Activated CD8-positive, alpha-beta memory T cell treated with anti-CD3 and anti-CD28 coated beads, Interleukin-2, amount 50 U/mL, for 4 hours (primary cell): ENCODE data around the gene C19orf85.
A peak's percentile ranks its signal among the peaks of the same experiment; 100 is the strongest.
"Not testable (repeated sequence)": the region's sequence is repeated elsewhere in the genome, so short reads cannot be mapped to it uniquely, and the experiment has no call there.

Source experiments
- DNase-seq: peaks from one replicate; pipeline ENCODE4 v3.0.0-alpha.2; 2020

Gene C19orf85

DNA sequence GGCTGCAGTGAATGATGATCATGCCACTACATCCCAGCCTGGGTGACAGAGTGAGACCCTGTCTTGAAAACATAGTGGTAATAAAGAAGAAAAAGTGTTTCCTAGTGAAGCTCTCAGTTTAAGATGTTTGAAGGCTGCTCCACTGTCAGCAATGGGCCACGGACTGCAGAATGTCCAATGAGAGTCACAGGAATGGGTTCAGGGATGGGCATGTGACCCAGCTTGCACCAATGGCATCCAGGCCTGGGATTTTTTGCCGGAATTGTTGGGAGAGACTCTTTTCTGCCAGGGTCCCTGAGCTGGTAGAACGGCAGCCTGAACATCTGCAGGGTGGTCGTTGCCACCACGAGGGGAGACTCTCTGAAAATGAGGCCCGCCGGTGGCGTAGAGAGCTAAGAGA lies 27.7 kb downstream of the C19orf85 start:
- no peak for DNase-seq

DNA sequence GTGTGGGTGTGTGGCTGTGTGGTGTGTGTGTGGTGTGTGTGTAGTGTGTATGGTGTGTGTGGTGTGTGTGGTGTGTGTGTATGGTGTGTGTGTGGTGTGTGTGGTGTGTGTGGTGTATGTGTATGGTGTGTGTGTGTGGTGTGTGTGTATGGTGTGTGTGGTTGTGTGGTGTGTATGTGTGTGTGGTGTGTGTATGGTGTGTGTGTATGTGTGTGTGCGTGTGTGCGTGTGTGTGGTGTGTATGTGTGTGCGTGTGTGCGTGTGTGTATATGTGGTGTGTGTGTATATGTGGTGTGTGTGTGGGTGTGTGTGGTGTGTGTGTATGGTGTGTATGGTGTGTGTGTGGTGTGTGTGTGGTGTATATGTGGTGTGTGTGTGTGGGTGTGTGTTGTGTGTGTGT lies 29.5 kb downstream of the C19orf85 start:
- DNase-seq = no peak

- no peak for DNase-seq
Measured at GRCh38 chr19:55434356-55434919, 30.1 kb downstream of the C19orf85 start.

DNA sequence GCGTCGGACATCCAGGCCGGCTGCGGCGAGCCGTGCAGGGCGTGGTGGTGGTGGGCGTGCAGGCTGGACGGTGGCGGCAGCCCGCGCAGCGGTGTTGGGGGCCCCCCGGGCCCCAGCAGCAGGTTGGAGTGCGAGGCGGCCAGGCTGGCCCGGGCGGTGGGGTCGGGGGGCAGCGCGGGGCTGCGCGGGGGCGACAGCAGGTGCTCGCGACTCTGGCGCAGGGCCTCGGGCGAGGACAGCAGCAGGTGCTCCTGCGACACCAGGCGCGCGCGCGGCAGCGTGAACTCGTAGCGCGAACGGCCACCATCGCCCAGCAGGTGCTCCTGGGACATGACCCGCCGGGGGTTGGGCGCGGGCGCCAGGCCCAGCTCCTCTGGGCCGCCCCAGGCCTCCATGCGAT lies 31.3 kb downstream of the C19orf85 start:
- DNase-seq = no peak

GRCh38 chr19:55432241-55432959 lies 32.2 kb downstream of the C19orf85 start:
- DNase-seq = no peak

GRCh38 chr19:55431183-55431582 lies 33.4 kb downstream of the C19orf85 start:
- DNase-seq = no peak

GRCh38 chr19:55426042-55426441 lies 38.5 kb downstream of the C19orf85 start:
- no peak for DNase-seq

DNA sequence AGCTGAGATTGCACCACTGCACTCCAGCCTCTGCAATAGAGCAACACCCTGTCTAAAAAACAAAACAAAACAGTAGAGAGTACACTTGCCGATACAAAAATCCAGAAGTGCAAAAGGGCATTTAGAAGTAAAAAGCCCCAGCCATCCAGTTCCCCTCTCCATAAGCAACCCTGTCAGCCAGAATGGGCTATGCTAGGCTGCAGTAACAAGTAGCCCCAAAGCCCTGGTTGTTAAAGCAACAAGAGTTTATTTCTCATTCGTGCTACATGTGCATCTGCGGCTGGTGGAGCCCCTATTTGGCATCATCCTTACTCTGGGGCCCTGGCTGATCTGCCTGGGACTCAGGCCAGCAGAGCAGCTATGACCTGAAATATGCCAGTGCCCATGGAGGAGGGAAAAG lies 40.0 kb downstream of the C19orf85 start:
- no peak for DNase-seq

- DNase-seq = no peak
Measured at GRCh38 chr19:55423225-55424005, 41.1 kb downstream of the C19orf85 start.

DNA sequence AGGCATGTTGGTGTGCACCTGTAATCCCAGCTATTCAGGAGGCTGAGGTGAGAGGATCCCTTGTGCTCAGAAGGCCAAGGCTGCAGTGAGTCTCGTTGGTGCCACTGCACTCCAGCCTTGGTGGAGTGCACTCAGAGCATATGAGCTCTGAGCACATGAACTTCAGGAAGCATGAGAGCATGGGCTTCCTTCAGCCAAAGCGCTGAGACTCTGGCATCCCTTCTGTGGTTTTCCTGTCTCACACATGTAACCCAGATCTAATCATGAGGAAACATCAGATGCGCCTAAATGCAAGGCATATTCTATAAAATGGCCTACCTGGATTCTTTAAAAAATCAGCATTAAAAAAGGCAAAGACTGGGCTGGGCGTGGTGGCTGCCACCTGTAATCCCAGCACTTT lies 43.3 kb downstream of the C19orf85 start:
- DNase-seq = not testable (repeated sequence)

DNA sequence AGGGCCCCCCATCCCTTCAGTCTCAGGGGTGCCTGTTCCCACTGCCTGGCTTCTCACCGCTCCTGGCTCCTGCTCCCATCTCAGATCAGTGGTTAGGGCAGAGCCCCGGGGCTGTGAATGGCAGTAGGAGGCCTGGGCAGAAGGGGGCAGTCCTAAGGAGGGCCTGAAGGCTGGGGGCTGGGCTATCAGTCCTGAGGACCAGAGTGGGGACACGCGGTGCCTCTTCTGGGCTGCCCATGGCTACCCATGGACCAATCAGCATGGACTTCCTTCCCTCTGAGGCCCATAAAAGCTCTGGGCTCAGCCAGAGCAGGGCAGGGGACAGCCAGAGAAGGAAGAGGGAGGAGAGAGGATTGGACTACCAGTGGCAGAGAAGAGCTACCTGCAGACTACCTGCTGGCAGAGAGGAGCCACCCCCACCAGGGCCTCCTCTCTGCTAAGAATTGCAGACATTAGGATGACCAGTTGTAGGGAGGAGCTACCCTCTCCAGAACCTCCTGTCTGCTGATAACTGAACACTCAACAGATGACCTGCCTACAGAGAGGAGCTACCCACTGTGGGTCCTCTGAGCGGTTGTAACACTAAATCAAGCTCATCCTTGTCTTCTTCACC lies 44.8 kb downstream of the C19orf85 start:
- no peak for DNase-seq

DNA sequence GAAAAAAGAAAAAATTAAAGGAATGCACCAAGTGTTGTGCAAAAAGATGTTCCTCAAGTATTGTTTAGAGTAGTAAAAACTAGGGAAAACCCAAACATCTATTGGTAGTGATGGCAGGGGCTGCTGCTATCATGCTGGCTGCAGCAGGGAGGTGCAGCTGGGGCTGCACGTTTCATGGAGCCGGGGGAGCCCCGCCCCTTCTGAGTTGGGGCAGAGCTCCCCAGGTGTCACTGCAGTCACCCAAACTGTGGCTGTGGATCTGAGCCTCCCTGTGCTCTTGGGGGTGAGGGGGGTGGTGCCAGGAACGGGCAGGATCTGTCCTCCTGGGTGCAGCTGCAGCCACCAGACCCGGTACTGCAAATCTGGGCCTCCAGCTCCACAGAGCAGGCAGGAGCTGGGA lies 45.4 kb downstream of the C19orf85 start:
- no peak for DNase-seq

- peak; percentile 52 for DNase-seq
Measured at GRCh38 chr19:55418185-55418584, 46.4 kb downstream of the C19orf85 start.
